H1 (cell line): ENCODE measurements around the gene HTR6. TPM values are rescaled to one million over a fixed set of nuclear protein-coding genes. Genes with fewer than 3 reads are reported as not detected.

Source experiments
- MAFK ChIP-seq: IDR thresholded peaks from 2 replicates; pipeline ENCODE4 v1.6.1; 2012; ENCODE audit warnings: low read depth, mild to moderate bottlenecking, improper control_type of control experiment, low read length
- TAF1 ChIP-seq: IDR thresholded peaks from 2 replicates; pipeline ENCODE4 v1.6.1; 2011; ENCODE audit warnings: mild to moderate bottlenecking, low read depth, low read length
- TCF12 ChIP-seq: IDR thresholded peaks from 2 replicates; pipeline ENCODE4 v1.6.1; 2011; ENCODE audit warnings: low read depth, mild to moderate bottlenecking, low read length
- polyA plus RNA-seq, 7 experiments: library from polyadenylated mRNA; depleted of rRNA in 3 of 7; stranded (reverse) in 5 of 7; unstranded in 2 of 7; fragments of >200 nt in 5 of 7; fragments of 200-250 nt in 2 of 7; gene quantifications; 1 replicate in 5 of 7; 2 replicates in 1 of 7; 4 replicates in 1 of 7; pipeline versions ENCODE4 v1.2.1 to v1.2.3, GENCODE V29; 2011 to 2013; ENCODE audit warnings: missing spikeins in 2 of 7, mixed read lengths in 2 of 7
- total RNA-seq: library from RNA; stranded (reverse); fragmentation: NEBNext Ultra II Directional; extraction: Animal tissue kit (Norgen Biotek cat#: 25700); gene quantifications from 2 replicates; pipeline ENCODE4 v1.2.1, GENCODE V29; 2021

The HTR6 gene
- total and polyA plus RNA-seq, 2 of the 8 experiments (the other 6 are each of a cell fraction or from before 2014, with no cell fraction given) = 0.76 to 0.95 TPM

GRCh38 chr1:19717467-19717866, 52.8 kb downstream of the HTR6 start (continued):
- no peak for TF ChIP-seq MAFK
- TF ChIP-seq TAF1 = no peak
- no peak for TF ChIP-seq TCF12
